Spinal cord (tissue), 10 donors: ENCODE measurements around the gene PDGFD. TPM values are rescaled to one million over a fixed set of nuclear protein-coding genes. Genes with fewer than 3 reads are reported as not detected.
A peak's percentile ranks its signal among the peaks of the same experiment; 100 is the strongest.

Source experiments
- DNase-seq, 6 donors: peaks; one replicate each; pipeline versions ENCODE4 v3.0.0 to v3.0.0-alpha.2; 2013 to 2015; ENCODE audit warnings: low spot score in 6 of 6, low read depth in 4 of 6
- H3K27ac ChIP-seq: one replicate; pipeline ENCODE4 v1.5.1; 2013; ENCODE audit warnings: low read depth, low read length, control low read depth
- H3K27me3 ChIP-seq: one replicate; pipeline ENCODE4 v1.6.1; 2013; ENCODE audit warnings: low read length; ENCODE audit not compliant: control insufficient read depth, insufficient read depth
- H3K36me3 ChIP-seq: one replicate; pipeline ENCODE4 v1.6.1; 2013; ENCODE audit warnings: low read length; ENCODE audit not compliant: control insufficient read depth, insufficient read depth
- H3K4me1 ChIP-seq: one replicate; pipeline ENCODE4 v1.6.1; 2013; ENCODE audit warnings: low read length; ENCODE audit not compliant: control insufficient read depth, insufficient read depth
- H3K4me3 ChIP-seq: one replicate; pipeline ENCODE4 v1.5.1; 2013; ENCODE audit warnings: low read depth, low read length, control low read depth
- H3K9me3 ChIP-seq: one replicate; pipeline ENCODE4 v1.6.1; 2013; ENCODE audit warnings: low read length; ENCODE audit not compliant: control insufficient read depth, insufficient read depth
- WGBS: methylation state at CpG from one replicate; pipeline ENCODE4 v1.1.5; 2013; ENCODE audit warnings: missing lambda C conversion rate; ENCODE audit not compliant: insufficient coverage; 5-methylcytosine and 5-hydroxymethylcytosine counted together
- polyA plus RNA-seq, 2 donors: library from polyadenylated mRNA; unstranded; fragments of 120-200 nt; gene quantifications; one replicate each; pipeline ENCODE4 v1.2.1, GENCODE V29; 2013; ENCODE audit not compliant: insufficient read length in 2 of 2
- total RNA-seq, 2 donors: library from RNA; depleted of rRNA in 1 of 2; stranded (reverse); fragments of 120-200 nt in 1 of 2; fragments of >200 nt in 1 of 2; gene quantifications; one replicate each; pipeline versions ENCODE4 v1.2.3 to v1.2.4, GENCODE V29; 2013 to 2014
- donor health status: healthy.

PDGFD gene
- total and polyA plus RNA-seq, 4 donors, result 10.0 to 34.2 (median 22.1) TPM

DNA sequence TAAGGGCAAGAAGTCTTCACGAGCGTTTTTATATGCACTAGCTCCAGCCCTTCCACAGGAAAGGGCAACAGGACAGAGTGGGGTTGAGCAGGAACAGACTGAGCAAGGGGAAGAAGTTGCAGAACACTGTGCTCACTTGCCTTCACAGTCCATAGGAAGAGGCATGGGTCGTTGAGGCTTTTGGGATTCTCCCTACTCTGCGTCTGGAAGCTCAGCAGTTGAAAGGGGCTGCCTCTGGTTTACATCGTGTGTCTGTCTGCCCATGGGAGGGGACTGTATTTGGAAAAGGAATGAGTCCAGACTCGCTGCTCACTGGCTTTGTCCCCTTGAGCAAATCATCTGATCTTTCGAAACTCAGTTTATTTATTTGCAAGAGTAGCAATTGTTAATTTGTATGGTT lies 1.1 kb upstream of the PDGFD start:
- Histone ChIP-seq H3K4me1 (no peaks in the 10 kb centered on the region), H3K27me3 (peaks cover 3% of the 10 kb centered on the region), H3K9me3 (no peaks in the 10 kb centered on the region), H3K36me3 (no peaks in the 10 kb centered on the region), H3K27ac (no peak overlapping the region), H3K4me3 (no peak overlapping the region)
- no peak for DNase-seq
- WGBS, result 91% methylated on average over 4 of the region's 7 CpGs

DNA sequence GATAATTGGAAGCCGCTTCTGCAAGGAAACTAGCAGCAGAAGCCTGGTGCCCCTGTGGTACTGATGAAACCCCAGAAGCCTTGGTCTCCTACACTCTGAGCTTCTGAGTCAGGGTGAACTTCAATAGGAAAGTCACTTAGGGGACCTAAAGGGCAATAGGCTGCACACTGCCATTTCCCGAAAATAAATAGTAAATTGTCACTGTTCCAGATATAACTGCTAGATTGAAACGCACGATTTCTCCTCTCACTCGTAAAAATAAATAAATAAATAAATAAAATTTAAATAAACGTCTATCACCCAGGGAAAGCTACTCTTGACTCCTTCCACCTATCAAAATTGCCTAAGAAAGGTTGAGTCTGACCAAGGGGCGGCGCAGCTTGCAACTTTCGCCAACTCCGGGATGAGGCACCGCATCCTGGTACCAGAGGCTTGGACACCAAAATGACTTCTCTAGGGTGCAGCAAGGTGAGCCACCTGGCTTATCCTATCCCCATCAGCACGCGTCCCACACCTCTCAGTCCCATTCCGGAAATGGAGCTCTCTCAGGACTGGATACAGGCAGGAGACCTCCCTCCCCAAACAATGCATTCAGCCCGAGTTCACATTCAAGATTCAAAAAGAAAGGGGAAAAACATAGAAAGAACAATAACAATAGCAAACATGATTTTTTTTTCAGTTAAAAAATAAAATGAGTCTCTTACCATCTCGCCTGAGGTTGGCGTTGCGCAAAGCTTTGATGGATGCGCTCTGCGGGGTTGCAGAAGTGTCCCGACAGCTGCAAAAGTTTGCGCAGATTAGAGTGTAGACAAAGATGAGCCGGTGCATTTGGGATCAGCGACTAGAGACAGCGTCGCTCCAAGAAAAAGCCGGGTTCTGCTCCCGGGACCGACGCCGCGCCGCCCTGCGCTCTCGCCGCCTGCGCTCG lies 583 bp downstream of the PDGFD start:
- DNase-seq, result peak in 2 of 6 donors; percentile 55 to 64
- no peak overlapping the region for H3K27ac ChIP-seq
- H3K4me3 ChIP-seq, result peak overlapping the region; percentile 69
- 3% methylated on average over 32 of the region's 38 CpGs for WGBS
- peaks cover 3% of the 10 kb centered on the region for H3K27me3 ChIP-seq
- H3K4me1 ChIP-seq, result no peaks in the 10 kb centered on the region
- no peaks in the 10 kb centered on the region for H3K9me3 ChIP-seq
- no peaks in the 10 kb centered on the region for H3K36me3 ChIP-seq

DNA sequence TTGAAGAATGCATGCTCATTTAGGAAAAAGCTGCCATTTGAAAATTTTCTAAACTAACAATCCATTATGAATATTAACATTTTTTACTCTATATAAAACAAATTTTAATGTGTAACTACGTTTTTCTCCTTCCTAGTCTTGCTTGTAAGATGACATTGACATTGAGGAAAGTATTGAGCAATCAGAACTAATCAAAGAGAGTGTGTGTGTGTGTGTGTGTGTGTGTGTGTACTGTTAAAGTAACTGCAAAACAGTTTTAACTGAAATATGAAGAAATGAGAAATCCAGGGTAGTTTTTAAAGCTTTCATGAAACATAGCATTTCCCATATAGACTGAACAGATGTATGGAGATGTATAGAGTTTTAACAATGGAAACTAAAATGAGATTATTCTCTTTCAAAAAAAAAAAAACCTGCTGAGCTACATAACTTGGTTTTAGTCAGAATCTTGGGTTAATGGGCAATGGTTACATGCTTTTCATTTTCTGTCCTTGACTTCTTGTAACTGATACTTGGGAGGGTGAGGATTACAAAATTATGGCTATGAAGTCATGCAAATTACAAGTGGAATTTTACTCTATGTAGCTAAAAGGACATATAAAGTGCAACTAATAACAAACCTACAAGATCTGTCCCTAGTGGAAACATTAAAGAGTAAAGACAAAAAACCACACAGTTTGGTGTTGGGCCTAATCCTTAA lies 2.0 kb downstream of the PDGFD start:
- Histone ChIP-seq H3K36me3 (no peaks in the 10 kb centered on the region), H3K4me3 (no peak overlapping the region), H3K4me1 (no peaks in the 10 kb centered on the region)

DNA sequence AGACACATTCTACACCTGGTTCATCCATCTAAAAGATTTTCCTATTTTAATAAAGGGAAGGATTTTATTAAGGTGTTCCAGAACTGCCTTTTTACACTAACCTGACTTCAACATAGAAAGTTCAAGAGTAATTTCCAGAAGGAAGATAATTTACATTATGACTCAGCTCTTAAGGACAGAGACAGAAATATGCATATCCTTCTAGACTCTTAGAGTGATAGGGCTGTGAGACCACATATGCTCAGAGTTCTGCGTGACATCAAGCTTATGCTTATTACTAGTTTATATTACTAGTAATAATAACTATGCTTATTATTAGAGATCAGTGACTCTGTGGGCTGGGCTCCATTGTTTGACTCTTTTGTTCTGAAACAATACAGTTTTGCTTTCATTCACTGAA lies 4.6 kb downstream of the PDGFD start:
- Histone ChIP-seq H3K9me3 (no peaks in the 10 kb centered on the region), H3K27me3 (peaks cover 3% of the 10 kb centered on the region), H3K4me1 (no peaks in the 10 kb centered on the region), H3K4me3 (no peak overlapping the region), H3K36me3 (no peaks in the 10 kb centered on the region), H3K27ac (no peak overlapping the region)
- WGBS, result no CpG with 5 or more reads among the region's 1 CpG
- DNase-seq, result no peak

More for the DNA sequence above, 2.0 kb downstream of the PDGFD start:
- peaks cover 3% of the 10 kb centered on the region for H3K27me3 ChIP-seq
- DNase-seq, result no peak
- no CpG with 5 or more reads among the region's 1 CpG for WGBS
- no peaks in the 10 kb centered on the region for H3K9me3 ChIP-seq
- no peak overlapping the region for H3K27ac ChIP-seq

DNA sequence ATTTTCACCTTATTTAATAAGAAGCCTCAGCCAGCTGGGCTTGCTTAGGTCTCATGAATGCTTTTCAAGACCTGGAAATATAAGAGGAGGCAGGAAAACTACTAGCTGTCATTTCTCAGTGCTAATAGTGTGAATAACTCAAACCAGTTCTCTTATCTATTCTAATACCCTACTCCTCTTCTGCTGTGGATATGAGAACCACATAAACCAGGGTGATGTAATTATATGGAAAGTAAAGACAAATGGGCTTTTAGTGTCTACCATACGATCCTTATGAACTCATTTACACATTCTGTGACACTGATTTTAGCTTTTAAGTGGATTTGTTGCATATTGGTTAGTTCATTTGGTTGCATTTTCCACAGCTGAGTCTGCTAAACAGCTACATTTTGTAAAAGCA lies 8.6 kb downstream of the PDGFD start:
- Histone ChIP-seq H3K27me3 (no peaks in the 10 kb centered on the region), H3K4me1 (no peaks in the 10 kb centered on the region), H3K27ac (no peak overlapping the region), H3K36me3 (no peaks in the 10 kb centered on the region), H3K9me3 (peaks cover 1% of the 10 kb centered on the region), H3K4me3 (no peak overlapping the region)
- DNase-seq, result peak in 1 of 6 donors; percentile 17
- no CpG with 5 or more reads among the region's 1 CpG for WGBS

DNA sequence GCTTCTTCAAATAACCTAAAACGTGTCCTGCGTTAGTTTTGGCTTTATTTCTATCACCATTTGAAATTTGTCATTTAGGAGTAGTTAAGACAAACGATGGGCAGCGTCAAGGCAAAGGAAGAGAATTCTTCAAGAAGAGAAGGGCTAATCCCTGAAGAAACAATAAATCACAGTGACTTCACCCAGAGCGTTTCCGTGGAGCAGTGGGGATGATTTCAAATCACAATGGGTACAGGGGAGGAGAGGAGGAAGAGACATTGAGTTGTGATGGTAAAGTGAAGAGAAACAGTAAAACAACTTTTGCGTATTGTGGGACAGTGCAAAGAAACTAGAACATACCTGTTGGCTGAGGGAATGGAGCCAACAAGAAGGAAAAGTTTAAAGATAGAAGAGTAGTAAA lies 9.7 kb downstream of the PDGFD start:
- H3K4me1 ChIP-seq, result no peaks in the 10 kb centered on the region
- H3K27ac ChIP-seq, result no peak overlapping the region
- no peak overlapping the region for H3K4me3 ChIP-seq
- H3K27me3 ChIP-seq, result no peaks in the 10 kb centered on the region
- peaks cover 1% of the 10 kb centered on the region for H3K9me3 ChIP-seq
- H3K36me3 ChIP-seq, result no peaks in the 10 kb centered on the region
- no peak for DNase-seq
- WGBS, result 51% methylated on average over 5 of the region's 7 CpGs

DNA sequence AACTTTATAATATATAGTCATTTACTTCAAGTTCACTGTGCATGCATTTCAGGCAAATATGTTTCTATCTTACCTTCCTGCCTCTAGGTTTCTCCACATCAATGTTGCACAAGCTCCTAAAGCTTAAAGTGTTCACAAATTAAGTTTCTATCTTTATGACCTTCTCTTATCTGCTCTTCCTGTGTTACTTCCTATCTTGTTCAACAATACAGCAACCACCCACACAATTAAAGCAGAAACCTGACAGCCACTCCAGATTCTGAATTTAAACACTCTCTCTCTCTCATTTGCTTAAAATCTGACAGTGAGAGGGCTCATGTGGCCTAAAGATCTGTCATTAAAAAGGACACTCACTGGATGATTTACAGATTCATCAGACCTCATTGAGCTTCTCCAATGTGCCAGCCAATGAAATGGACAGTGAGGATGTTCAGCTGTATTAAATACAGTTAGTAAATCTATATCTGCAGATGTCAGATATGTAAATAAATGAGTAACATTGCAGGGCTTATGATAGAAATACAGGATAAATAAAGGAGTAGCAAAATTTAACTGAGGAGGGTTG lies 10.9 kb downstream of the PDGFD start:
- Histone ChIP-seq H3K4me1 (no peaks in the 10 kb centered on the region), H3K4me3 (no peak overlapping the region), H3K9me3 (peaks cover 1% of the 10 kb centered on the region), H3K36me3 (no peaks in the 10 kb centered on the region), H3K27ac (no peak overlapping the region), H3K27me3 (no peaks in the 10 kb centered on the region)
- DNase-seq, result no peak

DNA sequence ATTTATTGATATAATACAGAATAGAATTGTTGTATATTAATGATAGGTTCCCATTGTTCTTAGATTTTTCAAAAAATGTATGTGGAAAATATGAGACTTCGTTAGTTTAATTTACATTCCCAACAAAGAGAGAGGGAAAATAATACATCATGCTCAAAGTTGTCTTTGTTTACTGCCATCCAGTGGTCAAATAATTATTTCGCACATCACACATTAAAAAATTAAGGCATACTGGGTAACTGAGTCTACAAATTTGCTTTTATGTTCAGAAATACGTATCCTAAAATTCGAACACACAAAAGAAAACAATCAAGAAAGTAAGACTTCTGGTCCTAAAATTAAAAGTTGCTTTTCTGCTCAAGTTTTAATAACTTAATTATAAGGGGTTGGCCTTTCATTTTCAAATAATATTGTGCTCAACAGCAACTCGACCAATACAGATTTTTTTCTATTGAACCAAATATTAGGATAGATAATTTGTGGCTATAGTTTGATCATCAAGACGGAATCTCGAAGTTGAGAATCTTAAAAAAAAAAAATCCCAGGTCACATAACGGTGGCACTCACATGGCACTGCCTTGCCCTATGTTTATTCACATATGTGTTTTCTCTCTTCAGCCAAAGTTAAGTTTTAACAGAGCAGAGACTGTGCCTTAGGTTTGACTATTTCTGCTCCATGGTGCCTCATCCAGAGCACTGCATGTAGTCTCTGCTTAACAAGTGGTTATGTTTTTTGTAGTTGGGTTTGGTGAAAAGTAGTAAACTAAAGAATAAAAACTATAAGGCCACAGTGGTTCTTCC lies 12.3 kb downstream of the PDGFD start:
- Histone ChIP-seq H3K4me1 (no peaks in the 10 kb centered on the region), H3K9me3 (peaks cover 1% of the 10 kb centered on the region), H3K27me3 (no peaks in the 10 kb centered on the region), H3K4me3 (no peak overlapping the region), H3K27ac (no peak overlapping the region), H3K36me3 (no peaks in the 10 kb centered on the region)
- no peak for DNase-seq
- WGBS, result no CpG with 5 or more reads among the region's 8 CpGs

DNA sequence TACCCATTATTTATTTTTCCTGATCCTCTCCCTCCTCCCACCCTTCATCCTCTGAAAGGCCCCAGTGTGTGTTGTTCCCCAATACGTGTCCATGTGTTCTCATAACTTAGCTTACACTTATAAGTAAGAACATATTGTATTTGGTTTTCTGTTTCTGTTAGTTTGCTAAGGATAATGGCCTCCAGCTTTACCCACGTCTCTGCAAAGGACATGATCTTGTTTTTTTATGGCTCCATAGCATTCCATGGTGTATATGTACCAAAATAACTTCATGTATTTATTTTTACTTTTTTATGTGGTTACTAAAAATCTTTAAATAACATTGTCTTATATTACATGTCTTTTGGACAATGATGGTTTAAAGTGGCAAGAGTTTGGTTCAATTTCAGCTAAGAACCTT lies 15.2 kb downstream of the PDGFD start:
- WGBS, result no CpG with 5 or more reads among the region's 2 CpGs
- Histone ChIP-seq H3K36me3 (no peaks in the 10 kb centered on the region), H3K4me3 (no peak overlapping the region), H3K9me3 (peaks cover 1% of the 10 kb centered on the region), H3K27me3 (no peaks in the 10 kb centered on the region), H3K4me1 (no peaks in the 10 kb centered on the region), H3K27ac (no peak overlapping the region)
- DNase-seq, result no peak
